GM23338 (cell line): Measurements from ENCODE around the gene NPC1. TPM values are rescaled to one million over a fixed set of nuclear protein-coding genes. Genes with fewer than 3 reads are reported as not detected.

Source experiments
- ATAC-seq: fragments of 200-7000 bp; cut with Tn5 transposase; 3 replicates; pipeline ENCODE4 v1.9.1; 2020
- DNase-seq: peaks from one replicate; pipeline ENCODE4 v3.0.0-alpha.2; 2015; ENCODE audit warnings: low spot score
- H2AFZ ChIP-seq: fragments of 200-600 bp; sonication (generic); 2 replicates; pipeline ENCODE4 v1.8.0; 2016; ENCODE audit warnings: antibody characterized with exemption, mild to moderate bottlenecking, moderate library complexity
- H3F3A ChIP-seq: fragments of 200-600 bp; sonication (generic); replicated peaks from 2 replicates; pipeline ENCODE4 v1.8.0; 2017; ENCODE audit warnings: antibody characterized with exemption, mixed run types, low read depth
- H3K27ac ChIP-seq: fragments of 200-600 bp; sonication (generic); 2 replicates; pipeline ENCODE4 v1.6.1; 2016; ENCODE audit warnings: low read depth
- H3K27me3 ChIP-seq: fragments of 200-600 bp; sonication (generic); 2 replicates; pipeline ENCODE4 v1.8.0; 2016; ENCODE audit warnings: mild to moderate bottlenecking, mixed run types, moderate library complexity; ENCODE audit not compliant: insufficient read depth
- H3K36me3 ChIP-seq: fragments of 200-600 bp; sonication (generic); 2 replicates; pipeline ENCODE4 v1.8.0; 2016; ENCODE audit warnings: mild to moderate bottlenecking; ENCODE audit not compliant: insufficient read depth
- H3K4me1 ChIP-seq: fragments of 200-600 bp; sonication (generic); 2 replicates; pipeline ENCODE4 v1.8.0; 2016; ENCODE audit warnings: mild to moderate bottlenecking, moderate library complexity; ENCODE audit not compliant: insufficient read depth
- H3K4me2 ChIP-seq: fragments of 200-600 bp; sonication (generic); 2 replicates; pipeline ENCODE4 v1.7.1; 2017; ENCODE audit warnings: mixed run types
- H3K4me3 ChIP-seq: fragments of 200-600 bp; sonication (generic); 2 replicates; pipeline ENCODE4 v1.6.1; 2016; ENCODE audit warnings: mixed run types
- H3K79me2 ChIP-seq: fragments of 200-600 bp; sonication (generic); replicated peaks from 2 replicates; pipeline ENCODE4 v1.8.0; 2017; ENCODE audit warnings: mild to moderate bottlenecking; ENCODE audit not compliant: insufficient read depth
- H3K9me2 ChIP-seq: fragments of 200-600 bp; sonication (generic); 2 replicates; pipeline ENCODE4 v1.8.0; 2017; ENCODE audit not compliant: insufficient read depth
- H4K20me1 ChIP-seq: fragments of 200-600 bp; sonication (generic); replicated peaks from 2 replicates; pipeline ENCODE4 v1.8.0; 2017; ENCODE audit warnings: mild to moderate bottlenecking; ENCODE audit not compliant: insufficient read depth
- H3K27ac Mint-ChIP-seq: 2 replicates; pipeline ENCODE4 v1.8.0; 2020; ENCODE audit warnings: inconsistent platforms, mild to moderate bottlenecking, moderate library complexity, mixed read lengths
- H3K27me3 Mint-ChIP-seq: 3 replicates; pipeline ENCODE4 v1.8.0; 2022; ENCODE audit warnings: low read depth, mild to moderate bottlenecking, moderate library complexity, mixed read lengths, inconsistent platforms; ENCODE audit not compliant: insufficient read depth, poor library complexity
- H3K36me3 Mint-ChIP-seq: 3 replicates; pipeline ENCODE4 v1.8.0; 2021; ENCODE audit warnings: low read depth, mild to moderate bottlenecking, inconsistent platforms, moderate library complexity, mixed read lengths
- H3K4me1 Mint-ChIP-seq: 3 replicates; pipeline ENCODE4 v1.8.0; 2020; ENCODE audit warnings: mild to moderate bottlenecking, inconsistent platforms, mixed read lengths
- H3K4me3 Mint-ChIP-seq: 3 replicates; pipeline ENCODE4 v1.8.0; 2021; ENCODE audit warnings: moderate library complexity, mild to moderate bottlenecking, inconsistent platforms, mixed read lengths
- H3K9me3 Mint-ChIP-seq: 3 replicates; pipeline ENCODE4 v1.8.0; 2020; ENCODE audit warnings: moderate library complexity, mild to moderate bottlenecking, inconsistent platforms, mixed read lengths
- CREB1 ChIP-seq: fragments of 250-450 bp; sonication (Bioruptor Pico); IDR thresholded peaks from 2 replicates; pipeline ENCODE4 v1.5.0; 2020; ENCODE audit warnings: low read depth, mild to moderate bottlenecking, moderate library complexity
- ETS1 ChIP-seq: IDR thresholded peaks from 2 replicates; pipeline ENCODE4 v1.6.1; 2016; ENCODE audit warnings: antibody characterized with exemption
- EZH2 ChIP-seq: fragments of 200-600 bp; sonication (generic); IDR thresholded peaks from one replicate; pipeline ENCODE4 v1.8.0; 2017; ENCODE audit warnings: antibody characterized with exemption, mild to moderate bottlenecking, low read depth; ENCODE audit not compliant: unreplicated experiment
- EZH2phosphoT487 ChIP-seq: fragments of 200-600 bp; sonication (generic); IDR thresholded peaks from one replicate; pipeline ENCODE4 v1.8.1; 2018; ENCODE audit warnings: antibody characterized with exemption; ENCODE audit not compliant: unreplicated experiment
- JUNB ChIP-seq: IDR thresholded peaks from one replicate; pipeline ENCODE4 v1.6.1; 2016; ENCODE audit warnings: antibody characterized with exemption; ENCODE audit not compliant: unreplicated experiment
- NANOG ChIP-seq: IDR thresholded peaks from 2 replicates; pipeline ENCODE4 v1.6.1; 2016; ENCODE audit warnings: antibody characterized with exemption, borderline replicate concordance
- POLR2AphosphoS5 ChIP-seq: IDR thresholded peaks from 2 replicates; pipeline ENCODE4 v1.6.1; 2016; ENCODE audit warnings: antibody characterized with exemption, low read depth
- STAT1 ChIP-seq: IDR thresholded peaks from one replicate; pipeline ENCODE4 v1.6.1; 2016; ENCODE audit warnings: antibody characterized with exemption; ENCODE audit not compliant: unreplicated experiment
- ZNF114 ChIP-seq: fragments of 250-450 bp; sonication (Bioruptor Pico); IDR thresholded peaks from 2 replicates; pipeline ENCODE4 v1.5.0; 2020; ENCODE audit warnings: mild to moderate bottlenecking, moderate library complexity
- ZNF331 ChIP-seq: fragments of 250-450 bp; sonication (Bioruptor Pico); IDR thresholded peaks from 2 replicates; pipeline ENCODE4 v1.5.0; 2020; ENCODE audit warnings: low read depth, mild to moderate bottlenecking, moderate library complexity
- ZNF462 ChIP-seq: fragments of 250-450 bp; sonication (Bioruptor Pico); IDR thresholded peaks from 2 replicates; pipeline ENCODE4 v1.5.0; 2020; ENCODE audit warnings: mild to moderate bottlenecking, moderate library complexity
- polyA plus RNA-seq: library from polyadenylated mRNA; unstranded; fragments of >200 nt; fragmentation: Nextera tagmentation; extraction: Ambion mirVana; gene quantifications from 2 replicates; pipeline ENCODE4 v1.2.1, GENCODE V29; 2016
- total RNA-seq: library from RNA; depleted of rRNA; stranded (reverse); fragments of >200 nt; shearing (Covaris generic); gene quantifications from 2 replicates; pipeline ENCODE4 v1.2.3, GENCODE V29; 2014
- TF ChIP-seq, protein P1 (sequence below), 2 experiments: fragments of 200-600 bp in 1 of 2; sonication (generic) in 1 of 2; conservative IDR thresholded peaks; 2 replicates each; pipeline versions ENCODE4 v1.5.1 to v1.6.1; 2016 to 2017; ENCODE audit warnings: antibody characterized with exemption in 2 of 2, low read depth in 2 of 2, mild to moderate bottlenecking in 2 of 2, moderate library complexity in 1 of 2
- TF ChIP-seq, protein P2 (sequence below): IDR thresholded peaks from one replicate; pipeline ENCODE4 v1.6.1; 2018; ENCODE audit warnings: antibody characterized with exemption; ENCODE audit not compliant: unreplicated experiment

The NPC1 gene
- total and polyA plus RNA-seq, 2 experiments from 2014 or later, result 18.4 to 45.1 TPM

DNA sequence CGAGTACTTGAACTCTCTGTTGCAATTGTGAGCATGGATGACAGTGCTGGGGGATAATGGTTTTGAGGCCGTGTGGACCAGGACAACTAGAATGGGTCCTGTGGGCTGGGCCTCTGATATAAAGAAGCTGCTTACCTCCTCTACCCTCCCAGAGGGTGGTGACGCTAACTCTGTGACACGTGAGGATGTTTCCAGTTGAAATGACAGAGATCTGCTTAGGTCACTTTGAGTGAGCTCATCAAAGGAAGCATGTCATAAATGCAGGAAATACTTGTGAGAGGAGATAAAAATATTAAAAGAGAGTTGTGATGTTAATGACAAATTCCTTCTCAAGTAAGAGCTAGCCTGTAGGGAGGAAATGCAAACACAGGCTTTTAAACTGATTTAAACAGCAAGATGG is 66.6 kb downstream of the NPC1 start:
- Histone ChIP-seq H3K9me2 (no peaks in the 10 kb centered on the region), H3K79me2 (no peaks in the 10 kb centered on the region), H3K27me3 (no peaks in the 10 kb centered on the region), H3K27ac (no peak overlapping the region), H4K20me1 (peaks cover 7% of the 10 kb centered on the region), H3K4me2 (no peak overlapping the region), H2AFZ (no peak overlapping the region), H3K36me3 (peaks cover 42% of the 10 kb centered on the region), H3K4me1 (no peaks in the 10 kb centered on the region), H3F3A (peaks cover 7% of the 10 kb centered on the region; the same call in 1 of the 2 replicates), H3K4me3 (no peak overlapping the region)
- Mint-ChIP-seq H3K27me3 (no peaks in the 10 kb centered on the region), H3K36me3 (peaks cover 59% of the 10 kb centered on the region), H3K4me1 (peaks cover 4% of the 10 kb centered on the region), H3K27ac (0 out of 2 replicates have a peak overlapping the region, but pooled peaks have one; percentile 3), H3K4me3 (no peak overlapping the region), H3K9me3 (no peaks in the 10 kb centered on the region)
- DNase-seq, result no peak
- no peak for ATAC-seq
- TF ChIP-seq, protein P1, sequence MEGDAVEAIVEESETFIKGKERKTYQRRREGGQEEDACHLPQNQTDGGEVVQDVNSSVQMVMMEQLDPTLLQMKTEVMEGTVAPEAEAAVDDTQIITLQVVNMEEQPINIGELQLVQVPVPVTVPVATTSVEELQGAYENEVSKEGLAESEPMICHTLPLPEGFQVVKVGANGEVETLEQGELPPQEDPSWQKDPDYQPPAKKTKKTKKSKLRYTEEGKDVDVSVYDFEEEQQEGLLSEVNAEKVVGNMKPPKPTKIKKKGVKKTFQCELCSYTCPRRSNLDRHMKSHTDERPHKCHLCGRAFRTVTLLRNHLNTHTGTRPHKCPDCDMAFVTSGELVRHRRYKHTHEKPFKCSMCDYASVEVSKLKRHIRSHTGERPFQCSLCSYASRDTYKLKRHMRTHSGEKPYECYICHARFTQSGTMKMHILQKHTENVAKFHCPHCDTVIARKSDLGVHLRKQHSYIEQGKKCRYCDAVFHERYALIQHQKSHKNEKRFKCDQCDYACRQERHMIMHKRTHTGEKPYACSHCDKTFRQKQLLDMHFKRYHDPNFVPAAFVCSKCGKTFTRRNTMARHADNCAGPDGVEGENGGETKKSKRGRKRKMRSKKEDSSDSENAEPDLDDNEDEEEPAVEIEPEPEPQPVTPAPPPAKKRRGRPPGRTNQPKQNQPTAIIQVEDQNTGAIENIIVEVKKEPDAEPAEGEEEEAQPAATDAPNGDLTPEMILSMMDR (conservative IDR thresholded peaks at IDR 0.05; ENCODE audit: low read depth in 2 of 2), result no peak
- no peak for TF ChIP-seq CREB1
- TF ChIP-seq NANOG, result no peak
- TF ChIP-seq ZNF114, result no peak
- no peak for TF ChIP-seq ETS1
- TF ChIP-seq EZH2, result no peak
- TF ChIP-seq JUNB, result no peak
- no peak for TF ChIP-seq POLR2AphosphoS5
- TF ChIP-seq STAT1, result no peak
- TF ChIP-seq ZNF462 (CRISPR knock-in tag), result no peak
- TF ChIP-seq, protein P2, sequence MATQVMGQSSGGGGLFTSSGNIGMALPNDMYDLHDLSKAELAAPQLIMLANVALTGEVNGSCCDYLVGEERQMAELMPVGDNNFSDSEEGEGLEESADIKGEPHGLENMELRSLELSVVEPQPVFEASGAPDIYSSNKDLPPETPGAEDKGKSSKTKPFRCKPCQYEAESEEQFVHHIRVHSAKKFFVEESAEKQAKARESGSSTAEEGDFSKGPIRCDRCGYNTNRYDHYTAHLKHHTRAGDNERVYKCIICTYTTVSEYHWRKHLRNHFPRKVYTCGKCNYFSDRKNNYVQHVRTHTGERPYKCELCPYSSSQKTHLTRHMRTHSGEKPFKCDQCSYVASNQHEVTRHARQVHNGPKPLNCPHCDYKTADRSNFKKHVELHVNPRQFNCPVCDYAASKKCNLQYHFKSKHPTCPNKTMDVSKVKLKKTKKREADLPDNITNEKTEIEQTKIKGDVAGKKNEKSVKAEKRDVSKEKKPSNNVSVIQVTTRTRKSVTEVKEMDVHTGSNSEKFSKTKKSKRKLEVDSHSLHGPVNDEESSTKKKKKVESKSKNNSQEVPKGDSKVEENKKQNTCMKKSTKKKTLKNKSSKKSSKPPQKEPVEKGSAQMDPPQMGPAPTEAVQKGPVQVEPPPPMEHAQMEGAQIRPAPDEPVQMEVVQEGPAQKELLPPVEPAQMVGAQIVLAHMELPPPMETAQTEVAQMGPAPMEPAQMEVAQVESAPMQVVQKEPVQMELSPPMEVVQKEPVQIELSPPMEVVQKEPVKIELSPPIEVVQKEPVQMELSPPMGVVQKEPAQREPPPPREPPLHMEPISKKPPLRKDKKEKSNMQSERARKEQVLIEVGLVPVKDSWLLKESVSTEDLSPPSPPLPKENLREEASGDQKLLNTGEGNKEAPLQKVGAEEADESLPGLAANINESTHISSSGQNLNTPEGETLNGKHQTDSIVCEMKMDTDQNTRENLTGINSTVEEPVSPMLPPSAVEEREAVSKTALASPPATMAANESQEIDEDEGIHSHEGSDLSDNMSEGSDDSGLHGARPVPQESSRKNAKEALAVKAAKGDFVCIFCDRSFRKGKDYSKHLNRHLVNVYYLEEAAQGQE, result no peak
- TF ChIP-seq EZH2phosphoT487, result no peak
- TF ChIP-seq ZNF331 (CRISPR knock-in tag), result no peak
